GM18517 (cell line): ENCODE results near the gene TBC1D20.
A peak's percentile ranks its signal among the peaks of the same experiment; 100 is the strongest.
"Not testable (repeated sequence)": the region's sequence is repeated elsewhere in the genome, so short reads cannot be mapped to it uniquely, and the experiment has no call there.

ENCODE experiments used
- ATAC-seq: cut with Tn5 transposase; IDR thresholded peaks from one replicate; pipeline ENCODE4 v1.9.1; 2021; ENCODE audit warnings: mild to moderate bottlenecking, moderate library complexity; ENCODE audit not compliant: unreplicated experiment

TBC1D20 gene, protein sequence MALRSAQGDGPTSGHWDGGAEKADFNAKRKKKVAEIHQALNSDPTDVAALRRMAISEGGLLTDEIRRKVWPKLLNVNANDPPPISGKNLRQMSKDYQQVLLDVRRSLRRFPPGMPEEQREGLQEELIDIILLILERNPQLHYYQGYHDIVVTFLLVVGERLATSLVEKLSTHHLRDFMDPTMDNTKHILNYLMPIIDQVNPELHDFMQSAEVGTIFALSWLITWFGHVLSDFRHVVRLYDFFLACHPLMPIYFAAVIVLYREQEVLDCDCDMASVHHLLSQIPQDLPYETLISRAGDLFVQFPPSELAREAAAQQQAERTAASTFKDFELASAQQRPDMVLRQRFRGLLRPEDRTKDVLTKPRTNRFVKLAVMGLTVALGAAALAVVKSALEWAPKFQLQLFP

GRCh38 chr20:462199-462991 lies at the start of gene TBC1D20:
TSS of gene TBC1D20 (minus strand) at chr20:462533. CDS start at chr20:462405, 128 bp downstream.
- ATAC-seq, result peak; percentile 91

- ATAC-seq, result not testable (repeated sequence)
These were observed 48.2 kb upstream of the TBC1D20 start for GRCh38 chr20:510328-511057.

- ATAC-seq, result not testable (repeated sequence)
These were observed 46.0 kb upstream of the TBC1D20 start for GRCh38 chr20:508364-508787.

DNA sequence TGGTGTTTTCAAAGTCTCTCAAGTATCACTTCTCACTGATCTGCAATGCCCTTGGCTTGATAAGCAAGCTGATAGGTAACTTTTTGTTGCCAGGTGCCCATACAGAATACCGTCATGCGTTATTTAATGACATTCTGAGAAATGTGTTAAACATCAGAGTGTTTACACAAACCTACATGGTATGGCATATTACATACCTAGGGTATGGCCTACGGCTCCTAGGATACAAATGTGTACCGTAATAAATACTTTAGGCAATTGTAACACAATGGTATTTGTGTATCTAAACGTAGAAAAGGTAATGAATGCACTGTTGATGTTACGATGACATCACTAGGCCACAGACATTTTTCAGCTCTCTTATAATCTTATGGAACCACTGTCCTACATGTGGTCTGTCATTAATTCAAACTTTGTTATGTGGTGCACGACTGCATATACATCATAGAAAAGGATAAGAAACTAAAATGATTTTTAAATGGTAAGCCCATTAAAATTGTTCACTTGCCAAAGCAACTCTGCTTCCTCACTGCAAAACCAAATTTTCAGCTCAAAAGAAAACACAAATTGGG lies 45.5 kb upstream of the TBC1D20 start:
- ATAC-seq, result no peak

DNA sequence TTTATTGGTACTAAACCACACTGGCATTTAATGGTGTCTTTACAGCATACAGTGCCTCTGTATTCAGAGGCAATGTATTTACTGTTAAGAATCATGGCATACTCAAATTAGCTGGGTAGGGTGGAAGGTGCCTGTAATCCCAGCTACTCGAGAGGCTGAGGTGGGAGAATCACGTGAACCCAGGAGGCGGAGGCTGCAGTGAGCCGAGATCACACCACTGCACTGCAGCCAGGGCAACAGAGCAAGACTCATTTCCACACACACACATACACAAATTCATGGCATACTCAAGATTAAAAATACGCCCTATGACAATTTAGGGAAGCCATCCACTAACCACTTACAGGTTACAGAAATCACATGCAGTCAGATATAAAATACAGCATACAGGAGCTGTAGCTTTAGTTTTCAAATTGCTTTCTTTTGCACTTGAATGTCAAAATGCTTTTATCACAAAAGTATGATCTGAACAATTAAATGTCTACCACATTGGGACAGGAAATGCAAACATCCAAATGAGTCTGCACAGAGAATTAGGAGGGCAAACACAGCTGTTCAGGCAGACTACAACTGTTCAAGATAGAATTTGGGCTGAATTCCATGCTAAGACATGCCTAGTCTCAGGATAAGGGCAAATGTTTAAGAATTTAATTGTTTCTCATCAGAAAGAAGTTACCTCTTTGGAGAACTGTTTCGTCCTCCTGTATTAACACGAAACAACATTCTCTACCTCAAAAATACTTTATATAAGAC lies 44.8 kb upstream of the TBC1D20 start:
- ATAC-seq, result no peak

- ATAC-seq, result no peak
These were observed 42.3 kb upstream of the TBC1D20 start for GRCh38 chr20:504632-505075.

- no peak for ATAC-seq
These were observed 40.9 kb upstream of the TBC1D20 start for GRCh38 chr20:503048-503737.

GRCh38 chr20:497979-498378 lies 35.6 kb upstream of the TBC1D20 start:
- ATAC-seq, result no peak

- ATAC-seq, result no peak
These were observed 33.9 kb upstream of the TBC1D20 start for GRCh38 chr20:496126-496696.

DNA sequence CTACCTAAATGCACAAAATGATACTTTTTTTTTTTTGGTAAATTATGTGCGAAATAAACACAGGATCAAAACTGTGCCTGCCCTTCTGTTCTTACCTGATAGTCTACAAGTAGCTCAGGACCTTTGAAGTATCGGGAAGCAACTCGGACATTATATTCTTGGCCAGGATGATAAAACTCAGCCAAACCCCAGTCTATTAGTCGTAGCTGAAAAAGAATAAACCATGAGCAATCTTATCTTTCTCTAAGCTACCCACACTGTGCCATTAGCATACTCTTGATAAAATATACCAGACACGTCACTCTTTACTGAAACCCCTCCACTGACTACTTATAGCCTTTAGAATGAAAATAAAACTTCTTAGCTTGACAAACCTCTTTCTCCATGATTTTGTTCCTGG lies 29.8 kb upstream of the TBC1D20 start:
- no peak for ATAC-seq

DNA sequence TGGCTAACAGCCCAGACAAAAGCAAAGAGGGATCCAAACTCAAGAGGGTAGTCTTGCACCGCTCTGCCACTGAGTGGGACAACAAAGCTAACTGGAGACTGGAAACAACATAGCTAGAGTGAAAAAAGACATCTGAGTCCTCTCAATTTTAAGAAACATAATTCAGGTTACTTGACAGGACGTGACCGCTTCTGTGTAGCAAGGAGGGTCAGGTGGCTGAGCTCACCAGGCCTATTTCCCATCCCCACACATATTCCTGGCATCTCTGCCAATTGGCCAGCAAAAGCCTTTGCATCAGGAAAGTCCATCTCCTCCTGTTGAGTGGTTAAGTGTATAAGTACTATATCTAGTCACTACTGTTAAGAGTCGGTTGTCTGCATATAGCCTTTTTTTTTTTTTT lies 25.3 kb upstream of the TBC1D20 start:
- no peak for ATAC-seq

GRCh38 chr20:483815-484644 lies 21.7 kb upstream of the TBC1D20 start:
- ATAC-seq, result no peak

GRCh38 chr20:481167-481566 lies 18.8 kb upstream of the TBC1D20 start:
- no peak for ATAC-seq

DNA sequence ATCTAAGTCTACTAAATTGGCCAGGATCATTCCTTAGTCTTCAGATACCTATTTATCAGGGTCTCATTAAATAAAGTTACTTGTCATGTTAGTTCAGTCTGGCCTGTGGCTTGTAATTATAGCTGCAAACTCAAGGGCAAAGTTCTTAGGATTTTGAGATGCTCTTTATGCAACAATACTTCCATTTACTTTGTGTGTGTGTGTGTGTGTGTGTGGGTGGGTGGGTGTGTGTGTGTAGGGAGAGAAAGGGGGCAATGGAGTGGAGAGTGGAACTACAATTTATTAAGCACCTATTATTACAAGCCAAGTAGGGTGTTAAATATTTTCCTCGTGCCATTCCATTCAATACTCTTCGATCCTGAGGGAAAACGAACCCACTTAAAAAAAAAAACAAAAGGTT lies 17.7 kb upstream of the TBC1D20 start:
- ATAC-seq, result no peak

DNA sequence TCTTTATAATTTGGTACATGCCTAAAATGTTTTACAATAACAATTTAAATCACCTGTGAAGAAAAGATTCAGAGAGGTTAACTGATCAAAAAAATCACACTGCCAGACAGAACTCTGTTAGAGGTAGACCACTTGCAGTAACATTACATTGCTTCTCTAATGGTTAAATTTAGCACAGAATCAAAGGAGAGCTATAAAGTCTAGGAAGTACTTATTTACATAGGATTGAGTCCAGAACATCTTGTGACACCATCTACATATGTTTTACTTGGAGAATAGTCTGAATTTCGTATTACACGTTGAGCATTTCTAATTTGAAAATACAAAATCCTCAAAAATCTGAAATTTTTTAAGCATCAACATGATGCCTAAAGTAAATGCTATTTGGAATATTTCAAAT lies 17.2 kb upstream of the TBC1D20 start:
- ATAC-seq, result no peak

DNA sequence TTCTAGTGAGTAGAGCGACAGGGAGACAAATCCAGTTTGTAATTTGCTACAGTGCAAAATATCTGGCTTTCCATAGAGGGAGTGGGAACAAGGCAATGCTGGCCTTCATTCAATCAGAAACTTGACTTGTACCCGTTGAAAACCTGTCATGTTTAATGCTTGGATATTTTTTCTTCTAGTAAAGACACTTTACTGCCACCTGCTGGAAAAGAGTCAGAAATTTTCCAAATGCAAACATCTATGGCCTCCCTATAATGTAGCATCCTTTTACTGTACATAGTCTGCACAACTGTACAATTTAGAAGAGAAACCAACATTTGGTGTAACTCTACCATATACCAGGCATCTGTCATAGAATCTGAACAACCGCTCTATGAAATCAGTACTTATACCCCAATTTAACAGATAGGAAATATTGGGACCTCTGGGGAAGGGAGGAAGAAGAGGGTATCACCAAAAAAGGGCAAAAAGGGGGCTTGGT lies 16.7 kb upstream of the TBC1D20 start:
- peak; percentile 67 for ATAC-seq

GRCh38 chr20:478010-478948 lies 15.9 kb upstream of the TBC1D20 start:
- ATAC-seq, result no peak
